ENCODE measurements around the gene PRR3.

- TF ChIP-seq EZH2 (IDR thresholded peaks at IDR 0.05; ENCODE audit: borderline replicate concordance, low read depth, low read length, poor library complexity, severe bottlenecking) = no peak
- TF ChIP-seq, protein P1, sequence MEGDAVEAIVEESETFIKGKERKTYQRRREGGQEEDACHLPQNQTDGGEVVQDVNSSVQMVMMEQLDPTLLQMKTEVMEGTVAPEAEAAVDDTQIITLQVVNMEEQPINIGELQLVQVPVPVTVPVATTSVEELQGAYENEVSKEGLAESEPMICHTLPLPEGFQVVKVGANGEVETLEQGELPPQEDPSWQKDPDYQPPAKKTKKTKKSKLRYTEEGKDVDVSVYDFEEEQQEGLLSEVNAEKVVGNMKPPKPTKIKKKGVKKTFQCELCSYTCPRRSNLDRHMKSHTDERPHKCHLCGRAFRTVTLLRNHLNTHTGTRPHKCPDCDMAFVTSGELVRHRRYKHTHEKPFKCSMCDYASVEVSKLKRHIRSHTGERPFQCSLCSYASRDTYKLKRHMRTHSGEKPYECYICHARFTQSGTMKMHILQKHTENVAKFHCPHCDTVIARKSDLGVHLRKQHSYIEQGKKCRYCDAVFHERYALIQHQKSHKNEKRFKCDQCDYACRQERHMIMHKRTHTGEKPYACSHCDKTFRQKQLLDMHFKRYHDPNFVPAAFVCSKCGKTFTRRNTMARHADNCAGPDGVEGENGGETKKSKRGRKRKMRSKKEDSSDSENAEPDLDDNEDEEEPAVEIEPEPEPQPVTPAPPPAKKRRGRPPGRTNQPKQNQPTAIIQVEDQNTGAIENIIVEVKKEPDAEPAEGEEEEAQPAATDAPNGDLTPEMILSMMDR (conservative IDR thresholded peaks at IDR 0.05; ENCODE audit: low read depth, low read length) = no peak
These were observed 53.0 kb downstream of the PRR3 start for GRCh38 chr6:30610065-30610464.
